Neural cell (in vitro differentiated cells): ENCODE measurements around the gene CLEC16A.

ENCODE experiments used
- CTCF ChIP-seq: fragments of 450-650 bp; IDR thresholded peaks from 2 replicates; pipeline ENCODE4 v1.5.1; 2014; ENCODE audit warnings: antibody characterized with exemption, mild to moderate bottlenecking, moderate library complexity; ENCODE audit not compliant: poor library complexity, severe bottlenecking
- EP300 ChIP-seq: fragments of 450-650 bp; conservative IDR thresholded peaks from 2 replicates; pipeline ENCODE4 v1.6.1; 2014; ENCODE audit warnings: antibody characterized with exemption, mild to moderate bottlenecking, moderate library complexity; ENCODE audit not compliant: poor library complexity, severe bottlenecking

- TF ChIP-seq CTCF (no peak), EP300 (no peak)
These were observed 143.8 kb downstream of the CLEC16A start for GRCh38 chr16:11088074-11088730.
